HuH-7 (cell line): ENCODE results near the gene RNF183.

ENCODE experiments used
- DNase-seq: peaks from one replicate; pipeline ENCODE4 v3.0.0; 2011; ENCODE audit warnings: low spot score

The RNF183 gene, protein sequence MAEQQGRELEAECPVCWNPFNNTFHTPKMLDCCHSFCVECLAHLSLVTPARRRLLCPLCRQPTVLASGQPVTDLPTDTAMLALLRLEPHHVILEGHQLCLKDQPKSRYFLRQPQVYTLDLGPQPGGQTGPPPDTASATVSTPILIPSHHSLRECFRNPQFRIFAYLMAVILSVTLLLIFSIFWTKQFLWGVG

DNA sequence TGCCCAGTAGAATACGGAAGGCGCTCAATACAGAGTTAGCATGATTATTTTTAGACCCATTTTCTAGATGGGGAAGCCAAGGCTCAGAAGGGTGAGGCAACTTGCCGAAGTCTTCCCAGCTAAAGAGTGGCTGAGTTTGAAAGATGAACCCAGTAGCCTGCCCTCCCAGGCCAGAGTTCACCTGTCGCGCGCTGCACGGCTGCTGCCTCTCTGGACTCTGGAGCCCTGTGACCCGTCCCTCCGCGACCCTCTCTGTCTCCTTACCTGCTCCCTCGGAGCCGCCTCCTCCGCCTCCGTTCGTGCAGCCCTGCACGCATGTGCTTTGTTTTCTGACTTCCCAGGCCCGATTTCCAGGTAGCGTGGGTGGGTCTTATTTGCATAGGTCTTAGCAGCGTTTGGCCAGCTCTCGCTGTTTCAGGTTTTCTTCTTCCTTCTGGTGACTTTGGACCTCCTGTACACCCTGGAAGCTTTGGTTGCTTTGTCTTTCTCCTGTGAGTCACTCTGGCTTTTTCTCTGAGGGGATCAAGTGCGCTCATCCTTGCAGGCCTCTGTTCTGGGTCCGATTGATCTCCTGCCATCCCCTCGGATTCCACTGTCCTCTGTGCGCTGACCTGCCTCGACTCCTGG lies at the start of gene RNF183:
Gene RNF183 (minus strand): TSS at position 585 of the 627 bp plus-strand sequence. CDS start 5,192 bp downstream, outside the sequence.
- DNase-seq = no peak

DNA sequence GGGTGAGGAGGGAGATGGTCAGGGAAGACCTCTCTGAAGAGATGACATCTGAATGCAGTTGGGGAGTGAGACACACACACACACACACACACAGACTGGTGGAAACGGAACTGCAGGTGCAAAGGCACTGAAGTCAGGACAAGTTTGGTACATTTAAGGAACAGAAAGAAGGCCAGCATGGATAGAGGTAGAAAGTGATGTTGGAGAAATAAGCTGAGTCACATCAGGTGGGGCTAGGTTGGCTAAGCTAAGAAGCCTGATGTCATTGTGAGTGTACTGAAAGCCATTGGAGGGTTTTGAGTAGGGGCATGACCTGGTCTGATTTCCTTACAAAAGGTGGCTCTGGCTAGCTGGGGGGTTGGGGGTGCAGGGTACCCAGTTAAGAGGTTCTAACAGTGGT lies 49.2 kb upstream of the RNF183 start:
- DNase-seq = no peak

DNA sequence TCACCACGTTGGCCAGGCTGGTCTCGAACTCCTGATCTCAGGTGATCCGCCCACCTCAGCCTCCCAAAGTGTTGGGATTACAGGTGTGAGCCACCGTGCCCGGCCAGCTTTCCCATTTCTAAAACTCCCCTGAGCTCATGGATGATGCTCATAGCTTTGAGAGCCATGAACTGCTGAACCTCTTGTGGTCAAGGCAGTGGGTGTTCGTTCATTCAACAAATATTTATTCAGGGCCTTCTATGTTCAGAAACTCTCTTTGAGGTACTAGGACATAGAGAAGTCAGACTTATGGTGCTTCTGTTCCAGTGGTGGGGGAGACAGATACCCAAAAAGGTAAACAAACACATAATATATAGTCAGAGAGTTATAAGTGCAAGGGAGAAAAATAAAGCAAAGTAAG lies 48.8 kb upstream of the RNF183 start:
- DNase-seq = no peak

DNA sequence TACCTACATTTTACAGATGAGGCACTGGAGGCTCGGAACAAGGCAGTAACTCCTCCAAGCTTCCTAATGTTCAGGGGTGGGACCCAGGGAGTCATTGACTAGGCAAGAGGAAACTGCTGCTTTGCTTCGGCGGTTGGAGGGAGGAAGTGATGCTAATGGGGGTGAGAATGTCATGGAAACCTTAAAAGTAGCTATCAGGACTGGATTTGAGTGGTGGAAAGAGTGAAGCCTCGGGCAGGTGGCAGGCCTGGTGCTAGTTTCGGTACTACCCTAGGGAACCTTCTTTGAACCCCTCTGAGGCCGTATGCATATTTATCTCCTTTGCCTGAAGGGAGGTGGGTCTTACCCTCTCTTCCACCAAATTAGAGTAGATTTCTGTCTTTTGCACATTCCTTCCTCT lies 47.8 kb upstream of the RNF183 start:
- DNase-seq = no peak

DNA sequence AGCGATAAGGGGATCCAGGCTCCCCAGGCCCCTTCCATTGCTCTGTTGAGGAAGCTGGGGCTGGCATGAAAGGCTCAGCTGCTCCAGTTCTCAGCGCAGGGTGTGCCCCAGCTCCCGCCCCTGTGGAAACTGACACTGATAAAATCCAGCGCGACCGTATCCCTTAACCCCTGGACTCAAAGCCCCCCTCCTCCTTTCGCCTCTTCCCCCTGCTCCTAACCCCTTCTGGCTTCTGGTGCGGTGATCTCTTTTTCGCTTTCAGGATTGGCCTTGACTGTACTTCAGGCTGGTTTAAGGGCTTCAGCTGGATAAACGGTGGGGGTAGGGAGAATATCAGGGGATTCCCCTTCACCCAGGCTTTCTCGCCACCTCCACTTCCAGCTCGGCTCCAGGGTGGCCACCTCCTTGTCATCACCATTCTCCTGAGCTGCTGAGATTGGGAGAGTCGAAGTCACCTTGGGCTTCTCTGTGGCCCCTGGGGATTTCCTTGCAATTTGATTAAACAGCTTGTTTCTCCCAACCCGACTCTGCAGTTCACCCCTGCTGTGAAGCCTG lies 47.0 kb upstream of the RNF183 start:
- no peak for DNase-seq

DNA sequence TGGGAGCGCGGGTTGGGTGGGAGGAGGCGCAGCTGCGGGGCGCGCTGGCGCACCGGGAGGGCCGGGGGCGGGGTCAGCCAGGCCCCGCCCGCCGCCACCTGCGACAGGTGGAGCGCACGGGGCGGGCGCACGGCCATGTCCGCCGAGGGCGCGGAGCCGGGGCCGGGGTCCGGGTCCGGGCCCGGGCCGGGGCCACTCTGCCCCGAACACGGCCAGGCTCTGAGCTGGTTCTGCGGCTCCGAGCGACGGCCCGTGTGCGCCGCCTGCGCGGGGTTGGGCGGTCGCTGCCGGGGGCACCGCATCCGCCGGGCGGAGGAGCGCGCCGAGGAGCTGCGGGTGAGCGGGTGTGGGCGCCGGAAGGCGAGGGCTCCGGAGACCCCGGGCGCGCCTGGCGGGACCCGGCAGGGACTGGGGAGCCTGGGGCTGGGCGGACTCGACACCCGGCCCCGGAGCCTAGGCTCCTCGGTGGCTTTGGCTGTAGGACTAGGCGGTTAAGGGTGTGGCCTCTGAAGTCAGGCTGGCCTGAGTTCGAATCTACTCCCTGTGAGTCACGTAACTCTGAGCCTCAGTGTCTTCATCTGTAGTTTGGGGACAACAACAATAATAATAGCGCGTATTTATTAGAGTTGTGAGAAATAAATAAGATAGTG lies 46.4 kb upstream of the RNF183 start, which contains the start of gene BSPRY:
Gene BSPRY (plus strand): TSS at position 97 of the 650 bp plus-strand sequence. CDS start 39 bp downstream, at position 136.
- DNase-seq = peak; percentile 50

DNA sequence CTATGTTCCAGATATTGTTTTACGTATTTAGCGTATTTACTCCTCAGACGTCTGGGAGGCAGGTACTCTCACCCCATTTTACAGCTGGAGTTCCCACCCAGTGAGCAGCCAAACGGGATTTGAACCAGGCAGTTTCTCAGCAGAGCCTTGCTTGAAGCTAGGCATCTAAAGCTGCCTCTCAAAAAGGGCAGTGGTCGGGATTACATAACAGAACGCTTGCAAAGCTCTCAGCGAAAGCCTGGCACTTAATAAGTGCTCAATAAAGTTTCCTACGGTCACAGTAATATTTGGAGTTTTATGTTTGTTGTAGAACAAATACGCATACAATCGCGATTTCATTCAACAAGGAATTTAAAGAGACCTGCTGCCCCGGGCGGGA lies 45.9 kb upstream of the RNF183 start:
- no peak for DNase-seq

DNA sequence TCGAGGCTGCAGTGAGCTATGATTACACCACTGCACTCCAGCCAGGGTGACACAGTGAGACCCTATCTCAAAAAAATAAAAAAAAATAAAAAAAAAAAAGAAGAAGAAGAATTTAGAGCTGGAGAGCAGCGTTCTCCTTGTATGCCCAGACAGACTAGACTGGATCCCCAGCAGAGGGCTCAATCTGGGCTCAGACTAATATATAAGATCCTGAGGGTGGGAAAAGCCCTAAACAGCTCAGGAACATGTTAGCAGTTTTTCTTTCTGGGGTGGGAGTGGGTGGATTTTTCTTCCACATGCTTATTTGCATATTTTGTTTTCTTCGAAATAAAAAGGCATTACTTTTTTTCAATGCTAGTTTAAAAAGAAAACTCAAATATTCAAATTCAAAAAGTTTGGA lies 45.3 kb upstream of the RNF183 start:
- DNase-seq = no peak

DNA sequence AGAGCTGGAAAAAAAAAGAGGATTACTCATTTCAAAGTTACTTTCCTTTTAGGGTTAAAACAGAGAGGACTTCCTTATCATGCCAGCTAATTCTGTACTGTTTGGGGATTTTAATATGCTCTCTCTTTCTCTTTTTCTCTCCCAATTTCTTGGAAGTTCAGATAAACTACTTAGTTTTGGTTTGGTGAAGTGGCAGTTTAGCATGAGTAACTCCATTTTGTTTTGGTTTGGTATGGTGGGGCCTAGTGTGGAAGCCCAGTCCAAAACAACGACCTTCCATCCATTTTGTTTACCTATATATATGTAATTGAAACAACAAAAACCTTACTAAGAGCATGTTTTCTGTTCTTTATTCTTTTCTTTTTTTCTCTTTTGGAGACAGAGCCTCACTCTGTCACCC lies 42.5 kb upstream of the RNF183 start:
- DNase-seq = no peak

DNA sequence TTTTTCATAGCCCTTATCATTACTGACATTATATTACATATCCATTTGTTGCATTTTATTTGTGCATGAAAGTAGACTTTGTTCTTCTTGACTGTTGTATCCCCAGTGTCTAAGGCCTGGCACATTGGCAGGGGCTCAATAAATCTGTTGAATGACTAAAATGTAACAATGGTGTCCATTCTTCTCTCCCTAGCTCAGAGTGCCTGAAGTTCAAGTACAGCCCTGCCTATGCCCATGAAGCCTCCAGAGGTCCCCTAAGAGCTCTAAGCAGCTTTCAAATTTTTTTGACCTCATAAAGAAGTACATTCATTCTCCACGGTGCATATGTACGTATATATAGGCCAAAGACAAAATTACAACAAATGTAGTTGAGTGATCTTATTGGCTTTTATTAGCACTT lies 42.0 kb upstream of the RNF183 start:
- no peak for DNase-seq

DNA sequence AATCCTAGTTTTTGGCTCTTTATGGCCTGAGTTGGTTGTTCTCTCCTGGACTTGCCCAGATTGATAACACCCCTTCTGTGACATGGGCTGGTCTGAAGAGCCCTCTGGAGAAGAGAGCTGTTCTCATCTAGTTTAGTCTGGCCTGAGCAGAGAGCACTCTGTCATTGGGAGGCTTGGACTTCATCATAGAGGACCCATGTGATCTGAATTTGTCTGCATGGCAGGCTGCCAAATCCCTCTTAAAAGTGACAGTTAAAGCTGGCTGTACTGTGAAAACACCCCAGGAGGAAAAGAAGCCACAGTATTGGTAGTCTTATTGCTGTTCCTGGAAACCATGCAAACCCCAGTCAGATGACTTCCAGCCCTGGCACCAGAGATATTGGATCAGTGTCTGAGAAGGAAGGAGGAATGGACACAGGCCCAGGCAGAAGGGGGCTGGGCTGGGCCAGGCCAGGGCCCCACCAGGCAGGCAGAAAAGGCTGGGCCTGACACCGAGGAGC lies 40.6 kb upstream of the RNF183 start:
- DNase-seq = no peak

DNA sequence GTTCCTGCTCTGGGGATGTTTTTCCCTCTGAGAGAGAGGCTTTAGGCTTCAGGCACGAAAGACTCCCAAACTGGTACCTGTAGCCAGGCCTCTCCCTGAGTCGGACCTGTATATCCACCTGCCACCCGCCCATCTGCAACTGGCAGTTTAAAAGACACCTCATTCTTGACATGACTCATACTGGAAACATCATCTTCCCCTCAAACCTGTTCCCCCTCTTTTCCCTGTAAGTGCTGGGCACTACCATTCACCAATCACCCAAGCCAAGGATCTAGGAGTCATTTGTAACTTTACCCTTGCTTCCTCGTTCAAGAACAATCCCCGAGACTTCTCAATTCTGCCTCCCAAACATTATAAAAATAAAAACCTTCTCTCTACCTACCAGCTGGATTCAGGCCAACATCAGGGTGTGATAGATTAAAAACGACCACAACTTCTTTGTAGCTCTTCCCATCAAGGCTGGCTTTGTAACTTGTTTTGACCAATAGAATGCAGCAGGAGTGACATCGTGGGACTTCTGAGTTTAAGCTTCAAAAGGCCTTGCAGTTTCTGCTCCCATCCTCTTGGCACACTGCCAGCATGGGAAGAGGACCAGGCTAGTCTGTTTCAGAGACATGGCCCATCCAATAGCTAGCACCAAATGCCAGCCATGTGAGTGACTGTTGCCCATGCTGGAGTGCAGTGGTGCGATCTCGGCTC lies 38.7 kb upstream of the RNF183 start:
- DNase-seq = no peak

DNA sequence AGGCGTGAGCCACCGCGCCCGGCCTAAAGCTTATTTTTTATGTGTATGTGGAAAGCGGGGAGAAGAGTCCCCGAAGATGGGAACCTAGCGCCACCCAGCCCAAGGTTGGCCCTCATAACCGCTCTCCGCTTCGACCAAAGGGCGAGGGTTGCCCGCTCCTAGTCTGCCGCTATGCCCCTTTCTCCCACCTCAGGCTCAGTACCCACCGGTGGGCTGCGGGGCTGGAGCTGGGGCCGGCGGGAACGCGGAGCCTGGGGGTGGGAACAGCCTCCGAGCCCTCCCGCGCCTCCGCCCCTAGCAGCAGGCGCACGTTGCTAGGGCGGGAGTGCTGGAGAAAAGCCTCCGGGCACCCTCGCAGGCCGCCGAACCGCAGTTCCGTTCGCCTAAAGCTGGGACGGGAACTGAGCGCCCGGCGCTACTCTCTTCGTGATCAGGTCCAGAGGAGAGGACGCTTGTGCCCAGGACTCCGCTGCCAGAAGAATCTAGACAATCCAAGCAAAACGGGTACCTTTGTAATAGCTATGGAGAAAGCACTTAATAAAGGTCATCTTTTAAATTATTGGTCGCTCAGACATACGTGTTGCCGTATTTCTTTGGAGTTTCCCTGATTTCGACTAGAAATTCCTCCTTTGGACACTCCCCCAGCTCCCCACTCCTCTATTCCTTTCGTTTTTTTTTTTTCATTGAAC lies 37.0 kb upstream of the RNF183 start, which contains the start of gene WDR31:
Gene WDR31 (minus strand): TSS at position 265 of the 689 bp plus-strand sequence. CDS start 8,253 bp downstream, outside the sequence.
- peak; percentile 92 for DNase-seq

DNA sequence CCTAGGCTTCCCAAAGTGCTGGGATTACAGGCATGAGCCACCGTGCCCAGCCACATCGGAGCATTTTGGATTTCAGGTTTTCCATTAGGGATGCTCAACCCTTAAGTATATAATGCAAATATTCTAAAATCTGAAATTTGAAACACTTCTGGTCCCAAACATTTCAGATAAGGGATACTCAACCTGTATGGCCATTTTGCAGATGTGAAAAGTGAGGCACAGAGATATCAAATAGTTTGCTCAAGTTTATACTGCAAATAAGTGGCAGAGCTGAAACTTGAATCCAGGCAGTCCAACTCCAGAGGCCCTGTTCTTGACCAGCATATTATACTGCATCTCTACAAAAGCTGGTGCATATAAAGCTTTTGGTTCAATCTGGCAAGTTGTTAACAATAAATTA lies 34.5 kb upstream of the RNF183 start:
- no peak for DNase-seq

DNA sequence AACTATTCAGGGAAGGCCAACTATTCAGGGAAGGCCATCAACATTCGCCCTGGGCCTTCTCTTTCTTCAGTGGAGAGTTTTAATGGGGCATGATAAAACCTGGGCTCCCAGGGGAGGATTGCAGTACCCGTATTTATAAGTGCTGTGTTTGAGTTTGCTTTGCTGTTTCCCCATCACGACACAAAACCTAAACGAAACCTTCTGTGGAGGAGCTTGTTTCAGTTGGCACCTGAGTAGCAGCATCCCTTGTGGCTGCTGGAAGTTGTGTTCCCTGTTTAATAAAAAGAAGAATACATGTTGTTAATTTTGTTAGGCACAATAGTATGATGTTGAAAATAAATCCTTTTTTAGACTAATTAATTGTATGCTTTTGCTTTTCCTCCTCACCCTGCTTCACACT lies 28.6 kb upstream of the RNF183 start:
- DNase-seq = no peak

DNA sequence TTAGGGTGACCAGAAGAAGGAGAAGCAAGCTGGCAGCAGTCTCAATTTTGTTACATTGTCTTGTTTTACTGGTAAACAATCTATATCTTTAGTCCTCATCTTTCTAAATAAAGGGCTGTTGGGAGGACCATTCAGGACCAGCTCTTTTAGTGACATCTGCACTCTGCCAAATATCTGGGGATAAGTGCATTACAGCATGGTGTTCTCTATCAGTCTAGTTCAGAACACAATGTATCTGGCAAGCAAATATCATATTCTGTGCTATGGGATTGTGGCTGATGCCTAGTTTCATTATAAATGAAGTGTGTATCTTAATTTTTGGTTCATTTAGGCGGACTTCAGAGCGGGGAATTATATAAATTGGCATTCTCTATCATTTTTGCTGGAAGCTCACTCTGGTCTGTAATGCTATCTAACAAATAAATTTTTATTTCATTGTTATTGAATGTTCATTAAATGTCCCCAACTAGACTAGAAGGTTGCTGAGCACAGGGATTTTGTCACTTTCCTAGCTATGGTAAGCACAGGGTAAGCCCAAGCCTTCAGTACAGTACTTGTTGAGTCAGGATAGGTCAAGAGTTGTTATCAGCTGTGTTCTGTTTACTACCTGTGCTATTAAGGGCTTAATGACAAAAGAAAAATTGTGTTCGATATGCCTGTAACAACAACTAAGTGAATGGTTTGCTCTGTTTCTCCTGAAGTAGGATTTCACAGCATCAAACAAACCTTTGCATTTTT lies 25.0 kb upstream of the RNF183 start:
- DNase-seq = no peak

DNA sequence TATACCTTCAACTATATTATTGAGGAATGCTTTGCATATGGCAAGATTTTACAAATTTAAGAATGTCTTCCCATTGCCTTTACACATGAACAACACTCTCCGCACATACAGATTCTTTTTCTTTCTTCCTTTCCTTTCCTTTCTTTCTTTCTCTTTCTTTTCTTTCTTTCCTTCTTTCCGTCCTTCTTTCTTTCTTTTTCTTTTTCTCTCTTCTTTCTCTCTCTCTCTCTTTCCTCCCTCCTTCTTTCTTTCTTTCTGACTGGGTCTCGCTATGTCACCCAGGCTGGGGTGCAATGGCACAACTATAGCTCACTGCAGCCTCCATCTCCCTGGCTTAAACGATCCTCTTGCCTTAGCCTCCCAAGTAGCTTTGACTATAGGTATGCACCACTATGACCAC lies 23.1 kb upstream of the RNF183 start:
- DNase-seq = no peak

DNA sequence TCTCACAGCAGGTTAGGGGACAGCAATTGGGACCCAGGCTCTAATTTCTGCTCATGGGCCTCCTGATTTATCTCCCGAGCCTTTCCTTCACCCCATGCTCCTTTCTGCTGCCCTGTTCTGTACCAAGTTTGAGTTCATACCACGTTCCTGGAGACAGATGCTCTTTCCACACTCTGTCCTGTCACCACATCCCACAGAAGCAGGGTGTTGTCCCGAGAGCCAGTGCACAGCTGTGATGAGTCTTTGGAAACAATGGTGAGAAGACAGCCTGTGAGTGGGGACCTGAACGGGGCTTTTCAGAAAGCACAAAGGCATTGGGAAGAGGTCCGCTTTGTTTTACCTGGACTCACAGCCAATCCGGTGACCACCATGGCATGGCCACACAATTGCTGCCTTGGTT lies 19.5 kb upstream of the RNF183 start:
- DNase-seq = no peak

DNA sequence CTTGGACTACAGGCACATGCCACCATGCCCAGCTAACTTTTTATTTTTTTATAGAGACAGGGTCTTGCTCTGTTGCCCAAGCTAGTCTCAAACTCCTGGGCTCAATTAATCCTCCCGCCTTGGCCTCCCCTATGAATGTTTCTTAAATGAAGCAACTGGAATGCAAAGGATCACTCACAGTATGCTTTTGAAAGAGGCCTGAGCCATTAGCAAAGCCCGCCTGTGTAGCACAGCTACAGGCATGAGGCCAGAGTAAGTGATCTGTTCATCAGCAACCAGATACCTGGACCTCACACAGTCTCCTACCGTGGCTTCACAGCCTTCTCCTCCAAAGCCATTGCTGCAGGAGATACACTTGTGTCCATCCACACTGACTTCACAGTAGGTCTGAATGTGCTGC lies 16.9 kb upstream of the RNF183 start:
- DNase-seq = no peak

DNA sequence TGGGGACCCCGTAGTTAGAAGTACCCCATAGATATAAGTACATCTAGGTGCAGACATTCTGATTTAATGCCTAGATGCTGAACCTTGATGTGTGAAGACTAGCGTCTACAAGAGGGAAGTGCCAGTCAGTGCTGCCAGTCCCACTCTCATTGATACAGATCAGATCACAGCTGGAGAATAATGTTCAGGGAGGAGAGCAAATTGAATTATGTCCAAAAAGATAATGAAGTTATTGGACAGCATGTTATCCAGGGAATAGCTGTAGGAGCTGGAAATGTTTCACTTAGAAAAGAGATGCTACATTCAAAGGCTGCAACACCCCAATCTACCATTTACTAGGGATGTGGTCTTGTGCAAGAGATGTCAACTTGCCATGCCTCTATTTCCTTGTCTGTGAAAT lies 15.9 kb upstream of the RNF183 start:
- no peak for DNase-seq

DNA sequence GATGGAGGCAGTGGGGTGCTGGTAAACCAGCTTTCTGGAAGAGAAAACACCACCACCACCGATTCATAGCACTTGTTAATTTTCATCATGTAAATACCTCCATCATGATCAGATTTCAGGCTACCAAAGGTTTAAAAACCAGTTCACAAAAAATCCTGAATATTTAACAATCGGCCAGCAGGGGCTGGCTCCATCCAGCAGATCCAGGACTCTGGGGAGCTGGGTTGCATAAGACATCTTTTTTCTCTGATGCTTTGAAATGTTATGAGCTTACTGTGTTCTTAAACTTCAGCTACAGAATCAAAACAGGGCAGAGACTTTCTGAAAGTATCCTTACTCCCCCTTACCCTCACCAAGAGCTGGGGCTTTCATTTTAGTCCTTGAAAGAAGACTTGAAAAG lies 14.6 kb upstream of the RNF183 start:
- DNase-seq = no peak
